ENCODE measurements around the gene SERPINI1. TPM values are rescaled to one million over a fixed set of nuclear protein-coding genes. Genes with fewer than 3 reads are reported as not detected.

Gene SERPINI1
- total and polyA plus RNA-seq, 9 of the 15 experiments (the other 6 are each of a cell fraction or from before 2014, with no cell fraction given) = 1.6 to 9.9 (median 3.5) TPM

DNA sequence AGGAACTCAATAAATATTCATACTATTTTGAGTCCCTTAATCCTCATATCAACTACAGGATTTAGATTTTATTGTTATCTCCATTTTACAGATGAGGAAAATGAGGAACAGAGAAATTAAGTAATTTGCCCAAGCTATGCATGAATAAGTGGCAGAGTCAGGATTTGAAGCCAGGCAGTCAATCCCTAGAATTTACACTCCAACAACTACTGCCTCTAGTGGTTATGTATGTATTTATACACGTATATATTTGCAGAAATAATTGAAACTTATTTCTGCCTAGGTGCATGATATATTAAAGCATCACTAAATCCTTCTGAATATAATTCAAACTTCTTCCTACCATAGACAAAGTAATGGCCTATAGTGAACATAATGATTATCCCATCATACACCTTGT lies 137.4 kb downstream of the SERPINI1 start:
- CTCF ChIA-PET (ENCODE audit: low intra/inter-chr PET ratio) = no interaction called here
- no peaks in the 10 kb centered on the region for H4K20me1 ChIP-seq (replicated peaks; ENCODE audit: control insufficient read depth, insufficient read depth, low read length)
- no peaks in the 10 kb centered on the region for H3K27me3 ChIP-seq (ENCODE audit: control insufficient read depth in 2 of 2, insufficient read depth in 2 of 2, low read length in 2 of 2)
- POLR2A ChIA-PET = interaction anchor here (1.0 kb wide), 1 partner anchor 26 kb away, joined by 3 read pairs; no protein-coding TSS in a partner anchor
- DNase-seq (ENCODE audit: extremely low read depth in 1 of 4, low spot score in 3 of 4) = no peak
- H3K9ac ChIP-seq (ENCODE audit: insufficient read depth in 1 of 2, low read depth in 2 of 2, low read length in 2 of 2) = no peak overlapping the region
- no peaks in the 10 kb centered on the region for H3K36me3 ChIP-seq (ENCODE audit: control insufficient read depth, insufficient read depth, low read length)
- BruUV-seq (replicated peaks) = no TSS peak
- 0% methylated on average over 1 of the region's 1 CpG for WGBS (ENCODE audit: insufficient coverage, low coverage, missing lambda C conversion rate)
- TF ChIP-seq MED1 (CRISPR knock-in tag; IDR thresholded peaks at IDR 0.05; ENCODE audit: borderline replicate concordance) = no peak
- TF ChIP-seq, protein P1, sequence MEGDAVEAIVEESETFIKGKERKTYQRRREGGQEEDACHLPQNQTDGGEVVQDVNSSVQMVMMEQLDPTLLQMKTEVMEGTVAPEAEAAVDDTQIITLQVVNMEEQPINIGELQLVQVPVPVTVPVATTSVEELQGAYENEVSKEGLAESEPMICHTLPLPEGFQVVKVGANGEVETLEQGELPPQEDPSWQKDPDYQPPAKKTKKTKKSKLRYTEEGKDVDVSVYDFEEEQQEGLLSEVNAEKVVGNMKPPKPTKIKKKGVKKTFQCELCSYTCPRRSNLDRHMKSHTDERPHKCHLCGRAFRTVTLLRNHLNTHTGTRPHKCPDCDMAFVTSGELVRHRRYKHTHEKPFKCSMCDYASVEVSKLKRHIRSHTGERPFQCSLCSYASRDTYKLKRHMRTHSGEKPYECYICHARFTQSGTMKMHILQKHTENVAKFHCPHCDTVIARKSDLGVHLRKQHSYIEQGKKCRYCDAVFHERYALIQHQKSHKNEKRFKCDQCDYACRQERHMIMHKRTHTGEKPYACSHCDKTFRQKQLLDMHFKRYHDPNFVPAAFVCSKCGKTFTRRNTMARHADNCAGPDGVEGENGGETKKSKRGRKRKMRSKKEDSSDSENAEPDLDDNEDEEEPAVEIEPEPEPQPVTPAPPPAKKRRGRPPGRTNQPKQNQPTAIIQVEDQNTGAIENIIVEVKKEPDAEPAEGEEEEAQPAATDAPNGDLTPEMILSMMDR (IDR thresholded peaks at IDR 0.05 in 2 of 3, conservative IDR thresholded peaks at IDR 0.05 in 1 of 3; ENCODE audit: insufficient read depth in 2 of 3, low read depth in 1 of 3, low read length in 3 of 3) = peak in 1 of 3 experiments; percentile 34; a peak in 2 of 6 replicates
- H2AFZ ChIP-seq (ENCODE audit: low read depth, low read length) = no peak overlapping the region
- H3K79me2 ChIP-seq (ENCODE audit: control insufficient read depth, insufficient read depth, low read length) = no peaks in the 10 kb centered on the region
- no peak overlapping the region for H3K4me2 ChIP-seq (ENCODE audit: insufficient read depth, low read length)
- intact Hi-C loops (cut with micrococcal nuclease) (no loop called here), in situ Hi-C loops (cut with MboI) (no loop called here)
- no peak for FAIRE-seq
- H3K27ac ChIP-seq (ENCODE audit: extremely low read depth, low read depth, low read length) = no peak overlapping the region
- H3K9me3 ChIP-seq (replicated peaks; ENCODE audit: control insufficient read depth, insufficient read depth, low read depth, low read length) = no peaks in the 10 kb centered on the region
- no peak overlapping the region for H3K4me3 ChIP-seq
- H3K4me1 ChIP-seq (replicated peaks in 1 of 2; ENCODE audit: control insufficient read depth in 2 of 2, insufficient read depth in 2 of 2, low read length in 2 of 2) = no peaks in the 10 kb centered on the region
- ATAC-seq = no peak; the same call in 2 of the 3 replicates
- no peaks in the 10 kb centered on the region for H3K9me1 ChIP-seq (ENCODE audit: control insufficient read depth, insufficient read depth, low read length)

DNA sequence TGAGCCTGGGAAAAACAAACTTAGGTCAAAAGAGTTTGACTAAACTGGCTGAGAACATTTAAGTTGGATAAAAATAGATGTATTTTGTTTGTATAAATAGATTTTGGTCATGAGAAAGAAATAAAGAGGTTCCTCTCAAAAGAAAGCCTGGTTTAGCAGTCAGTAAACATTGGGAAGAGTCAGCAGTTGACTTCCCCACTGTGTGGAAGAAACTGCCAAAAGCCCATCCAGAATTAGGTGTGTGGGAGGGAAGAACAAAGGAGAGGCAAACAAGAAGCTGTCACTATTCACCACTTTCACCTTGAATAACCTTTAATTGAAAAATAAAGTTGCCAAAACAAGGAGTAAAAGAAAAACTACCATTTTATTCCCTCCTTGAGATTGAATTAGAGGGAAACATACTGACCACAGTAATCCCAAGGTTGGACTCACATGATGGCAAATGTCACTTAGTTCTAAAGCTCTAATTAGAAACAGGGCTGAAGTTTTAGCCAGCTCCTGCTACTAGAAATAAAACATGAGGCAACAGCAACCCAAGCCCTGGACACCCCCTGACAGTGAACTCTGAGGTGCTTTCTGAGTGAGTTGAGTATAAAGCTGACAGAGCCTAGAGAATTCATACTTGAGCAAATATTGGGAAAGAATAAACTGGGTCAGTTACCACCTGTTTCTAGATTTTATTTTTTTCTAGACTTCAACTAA lies 139.3 kb downstream of the SERPINI1 start:
- no peak overlapping the region for H3K4me2 ChIP-seq (ENCODE audit: insufficient read depth, low read length)
- CTCF ChIA-PET (ENCODE audit: low intra/inter-chr PET ratio) = no interaction called here
- TF ChIP-seq ARID1B (IDR thresholded peaks at IDR 0.05) (no peak), HDAC1 (IDR thresholded peaks at IDR 0.05) (no peak), MTA2 (IDR thresholded peaks at IDR 0.05; ENCODE audit: low read depth) (no peak), RB1 (IDR thresholded peaks at IDR 0.05; ENCODE audit: low read depth) (no peak), NCOA1 (IDR thresholded peaks at IDR 0.05; ENCODE audit: low read depth) (no peak), ZNF121 (CRISPR knock-in tag; conservative IDR thresholded peaks at IDR 0.05) (no peak), ATF7 (IDR thresholded peaks at IDR 0.05) (no peak), POLR2AphosphoS5 (IDR thresholded peaks at IDR 0.05; ENCODE audit: control insufficient read depth, insufficient read depth, low read depth, low read length) (no peak), ZNF75A (CRISPR knock-in tag; IDR thresholded peaks at IDR 0.05) (no peak), GTF2E2 (tag; IDR thresholded peaks at IDR 0.05) (no peak)
- TF ChIP-seq, protein P2, sequence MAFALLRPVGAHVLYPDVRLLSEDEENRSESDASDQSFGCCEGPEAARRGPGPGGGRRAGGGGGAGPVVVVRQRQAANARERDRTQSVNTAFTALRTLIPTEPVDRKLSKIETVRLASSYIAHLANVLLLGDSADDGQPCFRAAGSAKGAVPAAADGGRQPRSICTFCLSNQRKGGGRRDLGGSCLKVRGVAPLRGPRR (CRISPR knock-in tag; IDR thresholded peaks at IDR 0.05) = no peak
- no peaks in the 10 kb centered on the region for H3K9me1 ChIP-seq (ENCODE audit: control insufficient read depth, insufficient read depth, low read length)
- DNase-seq (ENCODE audit: extremely low read depth in 1 of 4, low spot score in 3 of 4) = no peak
- no peak for FAIRE-seq
- H3K27ac ChIP-seq (ENCODE audit: extremely low read depth, low read depth, low read length) = no peak overlapping the region
- no TSS peak for BruUV-seq (replicated peaks)
- H3K79me2 ChIP-seq (ENCODE audit: control insufficient read depth, insufficient read depth, low read length) = no peaks in the 10 kb centered on the region
- no peaks in the 10 kb centered on the region for H3K36me3 ChIP-seq (ENCODE audit: control insufficient read depth, insufficient read depth, low read length)
- H3K9ac ChIP-seq (ENCODE audit: insufficient read depth in 1 of 2, low read depth in 2 of 2, low read length in 2 of 2) = no peak overlapping the region
- no peak for ATAC-seq
- no peak overlapping the region for H2AFZ ChIP-seq (ENCODE audit: low read depth, low read length)
- no peaks in the 10 kb centered on the region for H3K4me1 ChIP-seq (replicated peaks in 1 of 2; ENCODE audit: control insufficient read depth in 2 of 2, insufficient read depth in 2 of 2, low read length in 2 of 2)
- H4K20me1 ChIP-seq (replicated peaks; ENCODE audit: control insufficient read depth, insufficient read depth, low read length) = no peaks in the 10 kb centered on the region
- in situ Hi-C loops (cut with MboI) = no loop called here
- H3K9me3 ChIP-seq (replicated peaks; ENCODE audit: control insufficient read depth, insufficient read depth, low read depth, low read length) = no peaks in the 10 kb centered on the region
- POLR2A ChIA-PET = no interaction called here
- intact Hi-C loops (cut with micrococcal nuclease) = no loop called here
- H3K4me3 ChIP-seq = no peak overlapping the region
- no peaks in the 10 kb centered on the region for H3K27me3 ChIP-seq (ENCODE audit: control insufficient read depth in 2 of 2, insufficient read depth in 2 of 2, low read length in 2 of 2)

Measured in K562 (cell line).